Stomach (tissue), 4 donors: ENCODE data around the gene C17orf113.

Experiments
- EP300 ChIP-seq: sonication (generic); formaldehyde crosslinking; IDR thresholded peaks from one replicate; pipeline ENCODE4 v1.6.1; 2017; ENCODE audit warnings: antibody characterized with exemption
- POLR2A ChIP-seq, 4 donors: fragments of 450-650 bp; IDR thresholded peaks; one replicate each; pipeline ENCODE4 v1.6.1; 2016; ENCODE audit warnings: antibody characterized with exemption in 4 of 4, control low read depth in 2 of 4, mild to moderate bottlenecking in 1 of 4, moderate library complexity in 1 of 4
- POLR2AphosphoS5 ChIP-seq, 3 donors: sonication (generic); formaldehyde crosslinking; IDR thresholded peaks; one replicate each; pipeline ENCODE4 v1.6.1; 2016; ENCODE audit warnings: antibody characterized with exemption in 3 of 3
- TF ChIP-seq, protein P1 (sequence below), 7 experiments: fragments of 450-650 bp in 4 of 7; fragments of 200-600 bp in 3 of 7; sonication (generic) in 3 of 7; IDR thresholded peaks; one replicate each; pipeline ENCODE4 v1.5.1; 2016 to 2019; ENCODE audit warnings: antibody characterized with exemption in 7 of 7, control low read depth in 2 of 7, mild to moderate bottlenecking in 1 of 7

GRCh38 chr17:42026857-42027589 lies 23.4 kb downstream of the C17orf113 start:
- TF ChIP-seq POLR2A (IDR thresholded peaks at IDR 0.05) (no peak), POLR2AphosphoS5 (IDR thresholded peaks at IDR 0.05) (no peak), EP300 (no peak)
- TF ChIP-seq, protein P1, sequence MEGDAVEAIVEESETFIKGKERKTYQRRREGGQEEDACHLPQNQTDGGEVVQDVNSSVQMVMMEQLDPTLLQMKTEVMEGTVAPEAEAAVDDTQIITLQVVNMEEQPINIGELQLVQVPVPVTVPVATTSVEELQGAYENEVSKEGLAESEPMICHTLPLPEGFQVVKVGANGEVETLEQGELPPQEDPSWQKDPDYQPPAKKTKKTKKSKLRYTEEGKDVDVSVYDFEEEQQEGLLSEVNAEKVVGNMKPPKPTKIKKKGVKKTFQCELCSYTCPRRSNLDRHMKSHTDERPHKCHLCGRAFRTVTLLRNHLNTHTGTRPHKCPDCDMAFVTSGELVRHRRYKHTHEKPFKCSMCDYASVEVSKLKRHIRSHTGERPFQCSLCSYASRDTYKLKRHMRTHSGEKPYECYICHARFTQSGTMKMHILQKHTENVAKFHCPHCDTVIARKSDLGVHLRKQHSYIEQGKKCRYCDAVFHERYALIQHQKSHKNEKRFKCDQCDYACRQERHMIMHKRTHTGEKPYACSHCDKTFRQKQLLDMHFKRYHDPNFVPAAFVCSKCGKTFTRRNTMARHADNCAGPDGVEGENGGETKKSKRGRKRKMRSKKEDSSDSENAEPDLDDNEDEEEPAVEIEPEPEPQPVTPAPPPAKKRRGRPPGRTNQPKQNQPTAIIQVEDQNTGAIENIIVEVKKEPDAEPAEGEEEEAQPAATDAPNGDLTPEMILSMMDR (IDR thresholded peaks at IDR 0.05), result no peak
